ENCODE data around the gene SYT1. TPM values are rescaled to one million over a fixed set of nuclear protein-coding genes. Genes with fewer than 3 reads are reported as not detected.

Gene SYT1
- total and polyA plus RNA-seq, 2 donors, result 5.1 to 13.8 TPM

DNA sequence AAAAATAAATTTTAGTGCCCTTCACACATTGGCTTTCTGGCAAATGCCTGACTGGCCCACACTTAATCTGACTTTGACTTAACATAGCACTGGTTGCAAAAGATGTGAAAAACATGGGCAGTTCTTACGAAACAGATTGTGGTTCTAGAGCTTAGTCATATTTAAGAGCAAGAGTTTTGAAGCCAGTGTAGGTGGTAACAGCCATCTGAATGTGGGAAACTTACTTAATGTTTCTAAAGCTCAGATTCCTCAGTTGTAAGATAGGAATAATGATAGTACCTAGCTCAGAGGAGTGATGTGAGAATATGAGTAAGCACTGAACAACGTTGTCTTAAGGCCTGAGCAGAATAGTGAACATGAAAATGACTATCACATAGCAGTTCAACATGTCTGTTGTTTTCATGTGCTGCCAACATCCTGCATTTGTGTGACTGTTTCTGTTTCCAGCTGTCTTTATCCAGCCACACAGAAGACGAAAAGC, 262.7 kb downstream of the SYT1 start:
- Histone ChIP-seq H3K4me3 (ENCODE audit: low read depth, low read length) (no peak overlapping the region), H3K27ac (ENCODE audit: low read depth) (no peak overlapping the region), H3K36me3 (ENCODE audit: insufficient read depth) (no peaks in the 10 kb centered on the region), H3K4me1 (ENCODE audit: insufficient read depth) (no peaks in the 10 kb centered on the region)
- 48% methylated on average over 3 of the region's 3 CpGs for WGBS
- DNase-seq (ENCODE audit: extremely low spot score), result no peak

DNA sequence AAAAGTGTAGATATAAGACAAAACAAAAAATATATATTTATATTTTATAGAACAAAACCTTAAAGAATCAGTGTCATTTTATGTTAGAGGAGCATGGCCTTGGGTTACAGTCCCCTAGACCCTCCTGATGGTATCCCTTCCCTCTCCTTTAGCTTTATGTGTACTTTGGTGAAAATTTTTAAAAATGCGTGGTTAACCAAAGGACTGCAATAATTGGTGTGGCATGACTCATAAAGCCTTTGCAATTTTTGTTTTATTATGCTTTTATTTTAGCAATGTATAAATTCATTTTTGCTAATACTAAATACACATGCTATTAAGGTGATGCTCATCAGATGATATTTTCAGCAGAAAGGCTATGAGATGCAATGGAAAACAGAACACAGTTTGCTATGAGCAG, 264.4 kb downstream of the SYT1 start:
- Histone ChIP-seq H3K4me3 (ENCODE audit: low read depth, low read length) (no peak overlapping the region), H3K36me3 (ENCODE audit: insufficient read depth) (no peaks in the 10 kb centered on the region), H3K27ac (ENCODE audit: low read depth) (no peak overlapping the region), H3K4me1 (ENCODE audit: insufficient read depth) (no peaks in the 10 kb centered on the region)
- WGBS, result 91% methylated on average over 1 of the region's 1 CpG
- no peak for DNase-seq (ENCODE audit: extremely low spot score)

DNA sequence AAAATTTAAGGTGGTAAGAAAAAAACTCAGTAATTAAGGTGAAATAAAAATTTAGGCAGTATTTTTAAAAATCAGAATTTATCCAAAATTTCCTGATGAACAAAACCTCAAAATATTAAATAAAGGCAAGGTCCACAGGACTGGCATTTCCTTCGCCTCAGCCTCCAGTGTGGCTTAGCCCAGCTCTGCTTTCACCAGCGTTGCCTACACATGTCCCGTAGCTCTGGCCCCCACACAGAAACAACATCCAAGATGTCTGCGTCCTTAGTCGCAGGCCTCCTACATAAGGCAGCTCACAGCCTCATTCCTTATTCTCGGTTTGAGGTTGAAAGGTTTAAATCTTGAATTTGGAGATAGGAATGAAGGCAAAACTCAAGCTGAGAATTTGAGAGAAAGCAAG, 274.3 kb downstream of the SYT1 start:
- Histone ChIP-seq H3K36me3 (ENCODE audit: insufficient read depth) (no peaks in the 10 kb centered on the region), H3K27ac (ENCODE audit: low read depth) (no peak overlapping the region), H3K4me1 (ENCODE audit: insufficient read depth) (no peaks in the 10 kb centered on the region), H3K4me3 (ENCODE audit: low read depth, low read length) (no peak overlapping the region)
- DNase-seq (ENCODE audit: extremely low spot score), result no peak
- 94% methylated on average over 6 of the region's 6 CpGs for whole genome bisulfite sequencing

DNA sequence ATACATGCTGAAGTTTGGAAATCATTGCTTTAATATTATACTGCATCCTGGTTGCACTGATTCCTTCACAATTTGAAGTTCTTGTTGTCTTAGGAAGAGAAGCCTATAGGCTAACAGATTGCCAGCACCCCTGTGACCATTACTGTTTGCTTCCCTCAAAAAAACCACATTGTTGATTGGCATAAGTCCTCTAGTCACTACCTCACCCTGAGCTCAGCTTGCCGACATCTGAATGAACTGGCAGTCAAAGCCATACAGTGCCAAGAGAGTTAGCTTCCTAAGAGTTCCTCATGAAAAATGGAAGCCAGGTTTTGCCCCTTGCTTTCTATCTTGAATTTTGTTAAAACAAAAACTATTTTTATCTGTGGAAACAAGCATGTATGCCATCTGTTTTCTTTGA, 276.1 kb downstream of the SYT1 start:
- 90% methylated on average over 1 of the region's 1 CpG for WGBS
- Histone ChIP-seq H3K4me3 (ENCODE audit: low read depth, low read length) (no peak overlapping the region), H3K4me1 (ENCODE audit: insufficient read depth) (no peaks in the 10 kb centered on the region), H3K27ac (ENCODE audit: low read depth) (no peak overlapping the region), H3K36me3 (ENCODE audit: insufficient read depth) (no peaks in the 10 kb centered on the region)
- no peak for DNase-seq (ENCODE audit: extremely low spot score)

DNA sequence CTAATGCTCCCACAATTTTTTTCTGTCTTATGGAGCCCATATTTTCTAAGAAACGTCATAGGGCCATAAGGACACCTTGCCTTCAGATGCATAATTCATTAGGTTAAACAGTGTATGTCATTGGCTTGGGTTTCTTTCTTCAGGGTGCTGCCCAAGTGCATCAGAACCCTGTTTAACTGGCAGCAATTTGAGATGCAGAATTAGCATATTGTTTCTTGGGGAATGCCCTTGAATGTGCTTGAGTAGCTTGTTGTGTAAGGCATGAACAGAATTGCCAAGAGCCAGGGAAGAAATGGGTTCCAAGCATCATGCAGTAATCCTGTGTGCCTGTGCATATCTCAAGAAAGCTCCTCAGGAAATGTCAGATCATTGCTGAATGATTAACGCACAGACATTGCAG, 277.2 kb downstream of the SYT1 start:
- Histone ChIP-seq H3K4me3 (ENCODE audit: low read depth, low read length) (no peak overlapping the region), H3K36me3 (ENCODE audit: insufficient read depth) (no peaks in the 10 kb centered on the region), H3K27ac (ENCODE audit: low read depth) (no peak overlapping the region), H3K4me1 (ENCODE audit: insufficient read depth) (no peaks in the 10 kb centered on the region)
- WGBS, result 86% methylated on average over 2 of the region's 2 CpGs
- no peak for DNase-seq (ENCODE audit: extremely low spot score)

DNA sequence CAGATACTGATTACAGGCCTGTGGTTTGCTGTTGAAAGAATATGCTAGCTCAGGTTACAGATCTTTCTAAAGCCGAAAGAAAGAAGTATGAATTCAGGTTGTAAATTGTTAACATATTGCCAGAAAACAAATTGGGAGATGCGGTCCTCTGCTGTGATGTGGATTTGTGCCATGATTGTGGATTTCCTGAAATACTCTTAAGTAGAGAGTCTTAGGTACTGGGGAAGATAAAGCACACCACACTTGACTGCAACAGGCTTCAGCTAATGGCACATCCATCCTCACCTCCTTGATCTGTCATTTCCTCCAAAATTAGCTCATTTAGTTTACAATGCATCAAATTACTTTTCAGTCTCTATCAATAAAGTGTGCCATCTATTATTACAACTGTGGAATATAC, 279.2 kb downstream of the SYT1 start:
- Histone ChIP-seq H3K4me1 (ENCODE audit: insufficient read depth) (no peaks in the 10 kb centered on the region), H3K4me3 (ENCODE audit: low read depth, low read length) (no peak overlapping the region), H3K27ac (ENCODE audit: low read depth) (no peak overlapping the region), H3K36me3 (ENCODE audit: insufficient read depth) (no peaks in the 10 kb centered on the region)
- no peak for DNase-seq (ENCODE audit: extremely low spot score)
- WGBS, result 51% methylated on average over 2 of the region's 2 CpGs

DNA sequence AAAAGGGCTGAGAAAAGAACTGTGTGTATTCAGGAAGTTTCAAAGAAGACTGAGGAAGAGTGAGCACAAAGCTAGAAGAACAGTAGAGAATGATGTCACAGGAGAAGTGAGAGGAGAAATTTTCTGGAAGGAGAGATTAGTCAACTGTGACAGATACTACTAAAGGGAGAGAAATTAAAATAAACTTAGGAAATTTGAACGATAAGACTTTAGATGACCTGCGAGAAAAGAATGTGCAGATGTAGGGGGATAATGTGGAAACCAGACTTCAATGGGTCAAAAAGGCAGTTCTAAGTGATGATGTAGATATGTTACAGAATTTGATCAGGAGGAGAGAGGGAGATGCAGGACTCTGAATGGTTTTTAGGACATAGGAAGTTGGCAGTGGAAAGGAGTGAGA, 287.4 kb downstream of the SYT1 start:
- Histone ChIP-seq H3K36me3 (ENCODE audit: insufficient read depth) (no peaks in the 10 kb centered on the region), H3K4me1 (ENCODE audit: insufficient read depth) (no peaks in the 10 kb centered on the region), H3K4me3 (ENCODE audit: low read depth, low read length) (no peak overlapping the region), H3K27ac (ENCODE audit: low read depth) (no peak overlapping the region)
- DNase-seq (ENCODE audit: extremely low spot score), result no peak
- WGBS, result 85% methylated on average over 2 of the region's 2 CpGs

DNA sequence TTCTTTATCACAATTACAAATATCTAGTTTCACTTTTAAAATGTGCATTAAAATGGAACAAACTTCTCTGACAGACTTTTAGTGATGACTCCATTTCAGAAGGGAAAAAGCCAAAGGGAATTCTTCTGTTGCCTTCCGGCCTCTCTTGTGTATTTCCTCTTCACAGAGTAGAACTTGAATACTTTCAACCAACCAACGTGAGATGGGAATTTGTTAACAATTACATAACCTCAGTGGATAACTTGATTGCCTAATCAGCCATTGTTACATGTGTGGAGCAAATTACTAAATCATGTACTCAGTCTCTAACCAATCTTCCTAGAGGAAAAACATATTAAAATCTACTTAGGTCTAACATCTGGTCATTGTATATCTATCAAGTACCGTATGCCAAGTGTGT, 291.1 kb downstream of the SYT1 start:
- Histone ChIP-seq H3K4me3 (ENCODE audit: low read depth, low read length) (no peak overlapping the region), H3K27ac (ENCODE audit: low read depth) (no peak overlapping the region), H3K36me3 (ENCODE audit: insufficient read depth) (no peaks in the 10 kb centered on the region), H3K4me1 (ENCODE audit: insufficient read depth) (no peaks in the 10 kb centered on the region)
- DNase-seq (ENCODE audit: extremely low spot score), result no peak
- 52% methylated on average over 3 of the region's 3 CpGs for WGBS

DNA sequence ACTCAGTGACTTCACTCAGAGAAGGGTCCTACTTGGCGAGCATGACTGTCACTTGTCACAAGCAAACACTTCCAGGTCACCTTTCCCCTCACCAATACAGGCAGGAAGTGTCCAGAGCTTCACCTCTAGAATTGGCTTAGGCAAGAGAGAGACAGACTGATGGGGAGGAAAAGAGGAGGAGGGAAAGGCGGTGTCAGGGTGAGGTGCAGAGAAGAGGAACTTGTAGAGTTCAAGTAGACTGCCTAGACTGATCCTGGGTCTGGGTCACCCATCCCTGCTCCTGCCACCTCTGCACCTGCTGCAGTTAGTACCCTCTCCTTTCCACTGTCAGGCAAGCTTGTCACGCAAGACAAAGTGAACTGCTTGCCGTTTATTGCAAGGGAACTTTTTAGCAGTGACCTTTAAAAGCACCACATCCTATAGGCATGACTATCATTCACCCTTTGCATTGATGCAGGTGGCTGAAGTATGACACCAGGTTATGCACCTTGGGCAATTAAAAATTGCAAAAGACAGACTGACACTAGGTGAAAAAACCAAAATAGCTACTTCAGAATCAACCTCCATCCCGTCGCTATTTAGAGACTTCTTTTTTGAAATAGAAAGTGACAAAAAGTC, 292.4 kb downstream of the SYT1 start:
- Histone ChIP-seq H3K27ac (ENCODE audit: low read depth) (no peak overlapping the region), H3K4me1 (ENCODE audit: insufficient read depth) (no peaks in the 10 kb centered on the region), H3K4me3 (ENCODE audit: low read depth, low read length) (no peak overlapping the region), H3K36me3 (ENCODE audit: insufficient read depth) (no peaks in the 10 kb centered on the region)
- DNase-seq (ENCODE audit: extremely low spot score), result no peak
- 78% methylated on average over 6 of the region's 6 CpGs for WGBS

DNA sequence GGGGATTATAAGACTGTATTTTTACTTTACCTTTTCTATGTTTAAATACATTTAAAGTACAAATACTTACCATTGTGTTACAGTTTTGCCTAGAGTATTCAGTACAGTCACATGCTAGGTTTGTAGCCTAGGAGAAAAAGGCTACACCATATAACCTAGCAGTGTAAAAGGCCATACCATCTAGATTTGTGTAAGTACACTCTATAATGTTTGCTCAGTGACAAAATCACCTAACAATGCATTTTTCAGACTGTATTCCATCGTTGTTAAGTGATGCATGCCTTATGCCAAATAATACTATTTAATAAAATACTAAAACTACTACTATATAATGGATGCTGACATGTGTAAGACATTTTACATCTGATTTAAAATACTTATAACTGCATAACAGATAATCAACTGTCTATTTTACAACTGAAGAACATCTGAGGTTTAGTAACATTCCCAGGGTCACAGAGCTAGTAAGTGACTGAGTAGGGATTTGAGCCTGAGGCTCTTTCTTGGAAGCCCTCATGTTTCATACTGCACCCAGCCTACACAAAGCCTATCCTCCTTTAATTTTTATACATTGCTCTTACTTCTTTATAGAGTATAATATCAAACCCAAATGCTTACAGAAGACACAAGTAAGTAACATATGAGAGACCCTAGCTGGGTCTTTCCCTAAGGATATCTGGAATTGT, 296.8 kb downstream of the SYT1 start:
- 54% methylated on average over 1 of the region's 1 CpG for WGBS
- no peak for DNase-seq (ENCODE audit: extremely low spot score)

DNA sequence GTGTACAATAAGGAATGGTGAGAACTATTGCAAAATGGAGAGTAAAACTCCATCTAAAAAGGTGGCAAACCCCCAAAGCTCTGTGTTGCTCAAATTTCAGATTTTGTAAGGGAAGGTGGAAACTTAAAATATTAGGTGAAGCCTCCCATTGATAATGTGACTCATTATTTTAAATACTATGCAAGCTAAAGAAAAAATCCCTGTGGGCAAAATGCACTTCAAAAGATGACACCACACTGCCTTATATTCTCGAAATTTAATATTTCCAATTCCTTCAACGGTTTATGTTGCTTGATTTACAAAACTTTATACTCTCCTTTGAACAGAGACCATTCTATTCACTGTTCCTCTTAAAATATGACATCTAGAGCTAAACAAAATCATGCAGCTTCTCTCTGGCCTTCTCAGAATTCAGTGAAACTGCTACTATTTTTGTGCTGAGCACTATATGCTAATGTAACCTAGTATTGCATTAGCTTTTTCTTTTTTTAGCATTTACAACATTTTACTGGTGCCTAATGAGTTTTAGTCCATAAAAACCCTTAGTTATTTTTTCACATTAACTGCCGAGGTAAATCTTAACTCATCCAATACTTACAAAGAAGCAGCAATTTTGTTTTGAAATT, 297.7 kb downstream of the SYT1 start:
- no peak overlapping the region for H3K27ac ChIP-seq (ENCODE audit: low read depth)
- no peak for DNase-seq (ENCODE audit: extremely low spot score)
- no peaks in the 10 kb centered on the region for H3K4me1 ChIP-seq (ENCODE audit: insufficient read depth)
- WGBS, result 45% methylated on average over 3 of the region's 3 CpGs
- H3K36me3 ChIP-seq (ENCODE audit: insufficient read depth), result no peaks in the 10 kb centered on the region
- H3K4me3 ChIP-seq (ENCODE audit: low read depth, low read length), result no peak overlapping the region

More for the DNA sequence above, 296.8 kb downstream of the SYT1 start:
- no peaks in the 10 kb centered on the region for H3K36me3 ChIP-seq (ENCODE audit: insufficient read depth)
- no peak overlapping the region for H3K27ac ChIP-seq (ENCODE audit: low read depth)
- no peaks in the 10 kb centered on the region for H3K4me1 ChIP-seq (ENCODE audit: insufficient read depth)
- H3K4me3 ChIP-seq (ENCODE audit: low read depth, low read length), result no peak overlapping the region

DNA sequence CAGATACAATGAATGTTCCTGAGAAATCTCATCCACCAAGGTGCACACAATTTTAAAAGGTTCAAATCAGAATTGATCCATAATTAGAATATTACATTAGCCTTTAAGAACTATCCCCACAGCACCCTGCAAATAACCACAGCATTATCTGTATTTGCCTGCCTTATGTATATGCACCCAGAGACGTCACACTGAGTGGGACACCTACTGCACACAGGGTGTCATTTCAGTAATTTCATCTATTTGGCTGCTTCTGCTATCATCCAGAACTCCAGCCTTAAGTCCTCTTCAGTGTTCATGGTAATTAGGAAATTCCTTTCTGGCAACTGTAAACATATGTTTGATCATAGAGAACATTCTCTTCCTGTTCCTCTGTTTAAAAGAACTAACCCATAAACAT, 298.4 kb downstream of the SYT1 start:
- H3K4me3 ChIP-seq (ENCODE audit: low read depth, low read length), result no peak overlapping the region

DNA sequence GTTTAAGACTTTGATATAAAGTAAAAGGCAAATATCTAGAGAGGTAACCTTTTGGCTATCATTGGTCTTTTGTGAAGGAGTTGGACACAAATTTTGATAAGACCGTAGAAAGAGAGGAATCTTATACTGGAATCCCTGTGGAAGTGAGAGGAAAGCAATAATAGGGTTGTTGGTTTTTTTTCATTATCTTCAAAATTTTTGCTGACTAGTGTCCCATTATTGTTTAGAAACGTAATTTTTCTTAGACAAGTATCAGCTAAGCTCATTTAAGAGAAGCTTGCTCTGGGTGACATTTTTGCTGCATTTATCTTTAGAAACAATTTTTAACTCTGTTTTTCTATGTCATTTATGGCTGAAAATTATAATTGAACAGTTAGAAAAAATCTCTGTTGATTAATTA, 300.3 kb downstream of the SYT1 start:
- WGBS, result 81% methylated on average over 2 of the region's 2 CpGs
- H3K4me1 ChIP-seq (ENCODE audit: insufficient read depth), result no peaks in the 10 kb centered on the region
- no peak for DNase-seq (ENCODE audit: extremely low spot score)

More for the DNA sequence above, 298.4 kb downstream of the SYT1 start:
- 74% methylated on average over 1 of the region's 1 CpG for WGBS
- no peak overlapping the region for H3K27ac ChIP-seq (ENCODE audit: low read depth)
- no peak for DNase-seq (ENCODE audit: extremely low spot score)
- H3K36me3 ChIP-seq (ENCODE audit: insufficient read depth), result no peaks in the 10 kb centered on the region
- H3K4me1 ChIP-seq (ENCODE audit: insufficient read depth), result no peaks in the 10 kb centered on the region

DNA sequence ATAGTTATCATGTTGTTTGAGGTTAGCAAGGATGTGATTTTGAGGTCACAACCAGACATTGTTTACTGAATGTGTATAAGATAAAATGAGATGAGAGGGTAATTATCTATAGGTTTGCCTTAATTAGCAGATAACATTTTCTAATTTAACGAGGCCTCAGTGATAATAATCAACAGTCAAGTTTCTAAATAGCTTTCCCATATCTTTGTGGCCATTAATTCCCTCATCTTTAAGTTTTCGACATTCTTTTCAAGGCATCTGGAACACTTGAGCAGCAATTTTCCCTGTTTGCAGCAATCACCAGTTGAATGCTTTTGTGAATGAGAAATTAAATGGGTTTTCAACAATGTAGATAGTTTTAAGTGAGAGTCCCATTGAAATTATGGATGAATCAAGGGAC, 304.1 kb downstream of the SYT1 start:
- DNase-seq (ENCODE audit: extremely low spot score), result no peak
- WGBS, result 62% methylated on average over 2 of the region's 2 CpGs
- Histone ChIP-seq H3K4me1 (ENCODE audit: insufficient read depth) (no peaks in the 10 kb centered on the region), H3K36me3 (ENCODE audit: insufficient read depth) (no peaks in the 10 kb centered on the region), H3K4me3 (ENCODE audit: low read depth, low read length) (no peak overlapping the region), H3K27ac (ENCODE audit: low read depth) (no peak overlapping the region)

More for the DNA sequence above, 300.3 kb downstream of the SYT1 start:
- Histone ChIP-seq H3K4me3 (ENCODE audit: low read depth, low read length) (no peak overlapping the region), H3K27ac (ENCODE audit: low read depth) (no peak overlapping the region), H3K36me3 (ENCODE audit: insufficient read depth) (no peaks in the 10 kb centered on the region)
